HG02943 (cell line): ENCODE results near the gene NRARP.
A peak's percentile ranks its signal among the peaks of the same experiment; 100 is the strongest.

Source experiments
- ATAC-seq: cut with Tn5 transposase; IDR thresholded peaks from one replicate; pipeline ENCODE4 v1.9.1; 2021; ENCODE audit warnings: mild to moderate bottlenecking, low read depth, moderate library complexity; ENCODE audit not compliant: unreplicated experiment

Gene NRARP

DNA sequence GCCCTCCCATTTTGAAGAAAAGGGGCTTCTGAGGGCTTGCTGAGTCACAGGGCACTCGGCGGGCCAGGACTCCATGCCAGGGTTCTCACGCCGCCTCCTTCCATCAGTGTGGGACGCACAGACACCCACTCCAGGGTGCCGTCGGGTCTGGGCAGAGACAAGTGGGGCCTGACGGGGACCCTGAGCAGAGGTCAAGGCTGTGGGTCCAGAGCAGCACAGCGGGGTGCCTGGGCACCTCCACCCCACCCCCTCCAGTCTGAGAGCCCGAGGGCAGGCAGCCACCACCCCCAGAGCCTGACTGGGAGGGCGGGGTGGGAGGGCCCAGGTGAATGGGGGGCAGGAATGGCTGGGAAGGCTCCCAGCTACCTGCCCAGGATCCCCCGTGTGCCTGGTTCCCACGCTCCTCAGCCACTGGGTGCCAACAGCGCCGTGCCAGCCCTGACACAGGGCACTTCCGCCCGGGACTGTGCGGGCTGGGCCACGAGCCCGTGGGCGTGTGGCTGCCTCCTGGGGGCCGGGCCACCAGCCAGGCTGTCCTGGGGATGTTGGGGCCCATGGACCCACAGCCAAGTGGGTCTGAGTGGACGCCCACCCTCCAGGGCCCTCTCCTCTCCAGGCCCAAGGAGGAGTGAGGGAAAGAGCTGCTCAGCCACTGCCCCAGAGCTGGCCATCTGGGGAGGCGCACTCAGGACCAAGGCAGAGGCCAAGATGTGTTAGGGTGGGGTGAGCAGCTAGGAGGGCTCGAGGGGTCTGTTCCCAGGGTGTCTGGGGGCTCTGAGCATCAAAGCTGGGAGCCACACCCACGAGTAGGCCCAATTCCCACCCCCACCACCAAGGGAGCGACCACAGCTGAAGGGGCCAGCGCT is 10.1 kb upstream of the NRARP start:
- no peak for ATAC-seq

DNA sequence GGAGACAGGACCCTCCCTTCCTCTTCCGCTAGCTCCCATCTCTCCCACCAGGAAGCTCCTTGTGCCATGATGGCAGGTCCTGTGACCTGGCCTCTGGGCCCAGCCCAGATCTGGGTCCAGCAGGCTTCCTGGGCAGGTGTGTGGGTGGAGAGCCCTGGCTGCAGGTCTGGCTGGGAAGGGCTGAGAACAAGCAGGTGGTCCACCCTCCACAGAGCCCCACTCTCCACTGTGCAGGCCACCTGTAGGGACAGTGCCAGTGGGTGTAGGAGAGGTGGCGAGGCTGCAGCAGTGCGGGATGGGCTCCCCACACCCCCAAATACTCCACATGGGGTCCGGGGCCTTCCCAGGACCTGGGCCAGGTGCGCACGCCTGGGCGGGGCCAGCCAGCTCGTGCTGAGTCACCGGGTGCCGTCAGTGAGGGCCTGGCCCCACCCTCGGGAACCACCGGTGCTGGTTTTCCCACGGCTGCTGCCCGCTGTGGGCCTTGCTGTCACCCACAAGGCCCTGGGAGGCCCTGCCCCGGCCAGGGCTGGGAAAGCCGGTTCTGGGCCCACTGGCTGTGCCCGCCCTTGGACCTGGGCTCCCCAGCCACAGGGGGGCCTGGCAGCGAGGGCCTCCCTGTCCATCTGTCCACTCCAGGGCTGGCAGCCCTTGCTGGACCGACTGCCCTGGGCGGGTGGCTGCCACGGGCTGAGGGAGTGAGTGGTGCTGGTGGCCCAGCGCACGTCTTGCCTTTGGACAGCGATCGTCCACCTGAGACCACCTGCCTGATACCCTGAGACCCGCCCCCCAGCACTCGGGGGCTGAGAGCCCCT is 9.3 kb upstream of the NRARP start:
- ATAC-seq = no peak

DNA sequence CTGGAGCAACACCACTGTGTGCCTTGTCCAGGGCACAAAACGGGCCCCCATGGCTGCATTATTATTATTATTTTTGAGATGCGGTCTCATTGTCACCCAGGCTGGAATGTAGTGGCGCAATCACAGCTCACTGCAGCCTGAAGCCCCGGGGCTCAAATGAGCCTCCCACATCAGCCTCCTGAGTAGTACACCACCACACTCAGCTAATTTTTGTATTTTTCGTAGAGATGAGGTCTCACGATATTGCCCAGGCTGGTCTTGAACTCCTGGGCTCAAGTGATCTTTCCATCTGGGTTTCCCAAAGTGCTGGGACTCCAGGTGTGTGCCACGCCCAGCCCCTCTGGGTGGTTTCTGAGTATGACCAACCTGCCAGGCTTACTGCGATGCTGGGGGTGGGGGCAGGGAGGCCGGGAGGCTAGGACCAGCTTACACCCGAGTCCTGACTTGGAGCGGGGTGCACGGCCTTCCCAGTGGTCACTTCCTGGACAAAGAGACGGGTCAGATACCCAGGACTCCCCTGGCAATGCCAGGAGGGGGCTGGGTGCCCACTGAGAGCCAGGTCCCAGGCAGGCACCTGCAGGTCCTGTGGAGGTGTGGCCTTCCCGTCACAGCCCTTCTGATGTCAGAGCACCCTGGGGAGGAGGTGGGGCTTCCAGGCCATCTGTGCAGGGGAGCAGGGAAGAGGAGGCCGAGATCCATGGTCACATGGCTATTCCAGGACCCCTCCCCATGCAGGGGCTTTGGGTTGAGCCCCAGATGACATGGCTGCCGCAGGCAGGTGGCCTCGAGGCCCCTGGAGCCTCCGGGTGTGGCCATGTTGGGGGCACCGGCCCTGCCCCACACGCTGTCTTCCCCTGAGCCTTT is 8.3 kb upstream of the NRARP start:
- ATAC-seq = no peak

DNA sequence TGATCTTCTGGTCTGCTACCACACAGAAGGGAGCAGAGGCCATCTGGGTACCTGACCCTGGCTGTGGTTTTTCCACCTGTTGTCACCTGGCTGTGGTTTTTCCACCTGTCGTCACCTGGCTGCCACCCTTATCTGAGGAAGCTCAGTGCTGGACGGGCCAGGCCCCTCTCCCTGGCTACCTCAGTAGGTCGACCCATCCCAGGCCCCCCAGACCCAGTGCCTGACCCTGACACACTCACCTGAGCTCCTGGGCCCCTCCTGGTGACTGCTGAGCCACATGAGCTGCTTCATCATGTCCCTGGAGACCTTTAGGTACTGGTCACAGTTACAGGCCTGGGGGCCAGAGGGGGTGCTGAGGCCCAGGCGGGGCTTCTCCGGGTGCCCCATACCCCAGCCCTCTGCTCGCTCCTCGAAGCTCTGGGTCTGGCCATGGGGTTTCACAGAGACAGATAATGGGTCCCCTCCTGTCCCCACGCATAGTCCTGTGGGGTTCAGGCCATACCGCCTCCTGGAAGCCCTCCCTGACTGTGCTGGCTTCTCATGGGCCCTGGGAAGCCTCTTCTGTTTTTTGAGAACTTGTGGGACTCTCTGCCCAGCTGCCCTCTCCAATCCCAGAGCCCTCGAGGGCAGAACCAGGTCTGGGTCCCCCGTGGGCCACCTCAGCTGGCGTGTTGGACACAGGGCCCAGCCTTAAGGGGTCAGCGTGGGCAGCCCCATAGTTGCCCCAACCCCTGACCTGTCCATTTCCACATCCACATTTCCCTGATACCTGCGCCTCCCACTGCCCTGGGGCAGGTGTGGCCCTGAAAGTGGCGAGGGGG is 7.5 kb upstream of the NRARP start:
- ATAC-seq = no peak

DNA sequence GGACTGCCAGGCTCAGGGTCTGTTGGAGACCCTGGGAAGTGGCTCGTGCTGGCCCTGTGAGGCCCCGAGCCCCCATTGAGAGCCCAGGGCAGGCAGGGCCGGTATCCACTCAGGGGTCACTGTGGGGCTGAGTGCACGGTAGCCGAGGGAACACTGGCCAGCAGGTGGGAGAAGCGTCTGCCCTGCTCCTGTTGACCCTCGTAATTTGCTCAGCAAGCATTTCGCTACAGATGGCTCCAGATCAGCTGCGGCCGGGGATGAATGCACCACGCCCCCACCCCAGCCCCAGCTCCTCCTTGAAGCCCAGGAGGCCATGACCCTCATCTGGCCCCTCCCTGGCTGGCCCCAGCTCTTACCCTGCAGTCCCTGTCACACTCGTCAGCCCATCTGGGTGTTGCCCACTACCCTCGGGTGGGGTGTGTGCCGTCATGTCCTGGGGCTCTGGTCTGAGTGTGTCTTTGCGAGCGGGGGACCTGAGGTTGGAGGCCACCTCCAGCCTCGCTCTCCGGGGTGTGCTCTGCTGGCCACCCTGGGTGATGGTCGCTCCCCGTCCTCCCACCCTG is 6.1 kb upstream of the NRARP start:
- ATAC-seq = no peak

DNA sequence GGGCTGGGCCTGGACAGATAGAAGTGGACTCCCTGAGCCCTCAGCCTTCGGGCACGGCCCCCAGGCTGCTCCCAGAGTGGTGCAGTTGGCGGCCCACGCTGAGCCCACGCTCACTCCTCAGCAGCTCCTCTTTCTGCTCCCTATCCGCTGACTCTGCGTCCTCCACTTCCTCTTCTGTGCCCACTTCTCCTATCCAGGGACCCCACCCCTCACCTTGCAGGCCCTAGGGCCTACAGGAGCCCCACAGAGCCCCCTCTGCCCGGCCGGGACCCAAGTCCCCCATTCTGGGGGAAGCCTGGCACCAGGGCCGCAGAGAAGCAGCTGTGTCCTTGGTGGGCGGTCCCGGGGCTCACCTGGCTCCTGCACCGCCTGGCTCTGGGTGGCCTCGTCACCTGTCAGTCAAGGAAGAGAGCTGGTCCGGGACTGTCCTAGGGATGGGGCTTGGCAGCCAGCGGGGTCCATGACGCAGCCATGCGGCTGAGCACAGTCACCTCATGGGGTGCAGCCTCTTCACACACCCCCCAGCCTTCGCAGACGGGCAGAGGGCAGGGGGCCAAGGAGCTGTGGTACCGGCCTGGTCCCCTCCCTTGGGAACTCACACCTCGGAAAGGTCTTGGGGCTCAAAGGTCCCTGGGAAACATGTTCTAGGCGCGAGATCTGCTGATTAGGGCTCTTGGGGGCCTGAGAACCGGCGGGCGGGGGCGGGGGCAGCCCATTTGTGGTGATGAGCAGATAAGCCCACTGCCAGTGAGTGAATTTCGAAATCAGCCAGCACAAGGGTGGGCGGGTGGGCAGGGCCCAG is 5.4 kb upstream of the NRARP start:
- ATAC-seq = no peak

DNA sequence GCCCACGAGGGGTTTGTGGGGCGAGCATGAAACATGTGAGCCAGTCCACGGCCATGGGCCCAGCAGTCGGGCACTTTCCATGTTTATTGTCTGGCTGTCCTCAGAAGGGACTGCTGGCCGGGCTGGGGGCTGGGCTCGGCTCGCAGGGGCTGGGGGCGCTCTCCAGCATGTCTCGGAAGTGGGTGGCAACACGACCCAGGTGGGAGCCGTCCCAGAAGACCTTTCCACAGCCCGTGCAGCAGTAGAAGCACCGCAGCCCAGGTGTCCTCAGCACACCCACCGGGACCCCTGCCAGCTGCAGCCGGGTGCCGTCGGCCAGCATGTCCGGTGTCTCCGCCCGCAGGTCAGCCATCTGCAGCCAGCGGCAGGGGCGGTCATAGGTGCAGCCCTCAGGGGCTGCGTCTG is 4.8 kb upstream of the NRARP start:
- no peak for ATAC-seq

DNA sequence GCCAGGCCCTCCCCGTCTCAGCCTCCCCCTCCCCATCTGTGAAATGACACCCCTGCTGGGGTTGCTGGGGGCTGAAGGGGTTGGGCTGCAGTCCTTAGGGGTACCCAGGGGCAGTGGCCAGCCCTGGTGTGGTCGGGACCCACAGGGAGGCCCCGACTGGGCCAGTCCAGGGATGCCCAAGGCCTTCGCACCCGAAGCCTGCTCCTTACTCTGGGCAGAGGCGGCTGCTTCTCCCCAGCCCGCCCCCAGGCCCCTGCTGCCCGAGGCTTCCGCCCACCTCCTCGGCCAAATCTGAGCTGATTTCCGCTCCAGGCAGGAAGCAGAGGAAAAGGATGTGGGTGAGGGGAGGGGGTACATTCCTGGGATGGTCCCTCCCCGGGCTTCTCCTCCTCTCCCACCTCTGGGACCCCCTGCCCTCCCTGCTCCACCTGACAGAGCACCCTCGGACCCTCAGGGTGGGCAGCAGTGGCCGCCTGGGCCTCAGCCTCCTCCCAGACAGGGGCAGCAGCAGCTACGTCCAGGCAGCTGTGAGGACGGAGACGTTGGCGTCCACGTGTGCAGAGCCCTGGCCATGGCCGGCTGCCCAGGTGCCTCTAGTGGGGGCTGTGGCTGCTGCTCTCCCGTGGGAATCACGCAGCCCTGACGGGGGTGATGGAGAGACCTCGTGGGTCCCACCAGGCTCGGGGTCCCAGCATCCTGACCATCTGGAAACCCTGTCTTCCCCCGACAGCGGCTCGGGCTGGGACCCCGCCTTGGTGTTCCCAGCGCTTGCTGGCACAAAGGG is 4.2 kb upstream of the NRARP start:
- no peak for ATAC-seq

DNA sequence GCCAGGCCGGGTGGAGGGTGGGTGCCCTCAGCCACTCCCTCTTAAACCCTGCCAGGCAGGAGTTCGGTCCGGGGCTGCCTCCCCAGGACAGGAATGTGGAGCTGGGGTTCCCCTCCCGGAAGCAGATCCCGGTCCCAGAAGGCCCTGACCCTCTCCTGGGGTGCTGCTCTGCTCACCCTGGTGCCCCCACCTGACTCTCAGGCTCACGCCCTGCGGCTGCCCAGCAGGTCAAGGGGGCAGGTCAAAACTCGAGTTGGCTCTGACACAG is 3.7 kb upstream of the NRARP start:
- ATAC-seq = no peak

DNA sequence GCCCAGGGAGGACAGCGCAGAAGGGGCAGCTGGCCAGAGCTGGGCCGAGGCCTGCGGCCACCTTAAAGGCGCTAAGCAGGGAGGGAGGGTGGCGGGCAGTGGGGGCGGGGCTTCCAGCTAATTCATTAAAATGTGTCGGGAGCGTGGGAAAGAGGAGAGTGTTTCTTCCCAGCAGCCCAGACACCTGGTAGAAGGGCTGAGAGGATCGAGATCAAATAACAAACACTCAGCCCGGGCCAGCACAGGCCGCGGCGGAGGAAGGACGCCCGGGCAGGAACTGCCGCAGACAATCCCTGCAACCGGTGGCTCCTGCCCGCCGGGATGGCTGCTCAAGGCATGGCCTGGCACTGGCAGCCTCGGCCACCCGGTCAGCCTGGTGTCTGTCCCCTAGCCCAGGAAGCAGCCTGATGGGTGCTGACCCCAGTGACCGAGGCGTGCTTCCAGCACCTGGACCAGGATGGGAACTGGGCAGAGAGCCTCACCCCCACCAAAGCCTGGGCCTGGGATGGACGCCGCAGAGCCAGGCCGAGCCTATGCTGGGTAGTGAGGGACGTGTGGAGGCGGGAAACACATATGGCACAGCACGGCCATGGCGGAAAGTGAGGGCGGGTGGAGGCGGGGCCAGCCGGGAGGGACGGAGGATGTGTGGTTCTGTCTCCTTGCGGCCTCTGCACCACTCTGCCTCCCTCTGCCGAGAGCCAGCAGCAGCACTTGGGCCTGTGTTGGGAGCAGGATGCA is 3.2 kb upstream of the NRARP start:
- no peak for ATAC-seq

DNA sequence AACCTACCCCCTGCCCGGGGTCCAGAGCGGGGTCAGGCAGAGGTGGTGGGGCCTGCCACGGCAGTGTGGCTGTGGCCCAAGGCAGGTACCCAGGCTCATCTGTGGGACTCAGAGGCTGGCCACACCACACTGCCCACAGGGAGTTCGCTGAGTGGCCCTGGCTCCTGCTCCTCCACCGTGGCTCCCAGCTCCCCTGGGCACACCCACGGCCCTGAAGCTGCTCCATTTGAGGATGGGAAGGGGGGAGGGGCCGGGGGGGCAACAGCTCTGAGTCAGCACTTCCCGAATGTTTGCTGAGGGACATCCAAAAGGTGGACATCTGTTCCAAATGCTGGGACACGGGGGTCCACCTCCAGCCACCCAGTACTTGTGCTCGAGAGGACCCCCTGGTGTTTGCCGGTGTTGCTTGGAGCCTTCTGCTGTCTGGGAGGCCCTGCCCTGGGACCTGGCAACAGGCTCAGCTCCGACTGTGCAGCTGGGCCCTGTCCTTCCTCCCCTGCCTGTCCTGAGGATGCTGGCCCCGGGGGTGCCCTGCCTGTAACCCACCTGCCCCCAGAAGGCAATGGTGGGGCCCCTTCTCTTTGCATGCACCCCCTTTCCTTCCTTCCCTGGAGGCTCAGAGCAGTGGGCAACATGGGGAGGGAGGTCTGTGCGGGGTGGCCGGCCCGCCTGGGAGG is 2.5 kb upstream of the NRARP start:
- ATAC-seq = no peak

DNA sequence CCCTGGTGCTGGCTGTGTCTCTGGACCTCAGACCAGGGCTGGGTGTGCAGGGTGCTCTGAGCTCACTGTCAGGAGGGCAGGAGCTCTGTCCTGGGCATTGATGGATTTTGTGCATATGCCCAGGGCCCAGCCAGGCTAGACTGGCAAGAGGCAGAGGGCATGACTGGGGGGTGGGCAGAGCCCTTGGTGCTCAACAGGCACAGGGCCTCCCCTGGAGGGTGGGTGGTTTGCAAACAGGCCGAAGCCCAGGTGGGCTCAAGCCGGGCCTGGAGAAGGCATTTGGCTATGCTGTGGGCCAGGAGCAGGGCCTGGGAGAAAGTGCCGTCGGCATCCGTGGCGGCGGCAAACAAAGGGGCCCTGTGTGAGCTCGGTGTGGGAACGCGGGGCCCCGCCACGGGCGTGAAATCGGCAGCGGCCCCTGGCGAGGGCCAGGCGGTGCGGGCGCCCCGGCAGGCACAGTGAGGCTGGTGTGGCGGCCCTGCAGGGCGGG is 1.9 kb upstream of the NRARP start:
- no peak for ATAC-seq

DNA sequence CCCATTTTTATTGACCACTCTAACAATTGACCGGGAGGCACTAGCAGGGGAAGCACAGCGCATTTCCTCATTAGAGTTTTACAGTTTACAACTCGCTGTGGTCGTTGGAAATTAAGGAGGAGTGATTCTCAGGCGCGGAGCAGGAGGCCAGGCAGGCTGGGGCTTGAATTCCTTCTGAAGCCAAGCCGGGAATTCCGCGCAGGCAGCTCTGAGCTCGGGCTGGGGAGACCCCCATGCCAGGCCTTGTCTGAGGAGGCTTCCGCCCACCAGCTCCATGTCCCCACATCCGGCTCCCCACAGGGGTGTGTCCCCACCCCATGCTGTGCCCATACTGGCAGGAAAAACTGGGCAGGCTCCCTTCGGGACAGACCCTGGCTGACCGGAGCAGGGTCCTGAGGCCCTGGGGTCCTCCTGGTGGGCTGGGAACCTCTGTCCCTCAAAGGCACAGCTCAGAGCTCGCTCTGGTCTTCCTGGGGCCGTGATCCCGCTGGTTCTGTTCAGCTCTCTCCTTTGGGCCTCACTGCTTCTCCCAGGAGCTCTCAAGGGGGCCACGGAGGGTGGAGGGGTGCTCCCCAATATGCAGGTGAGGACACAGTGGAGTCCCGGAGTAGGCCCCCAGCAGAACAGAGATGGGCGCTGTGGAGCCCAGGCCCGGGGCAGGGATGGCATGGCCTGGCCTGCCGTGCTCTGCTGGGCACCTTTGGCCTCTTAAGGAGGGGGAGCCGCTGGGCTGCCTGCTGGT is 1.3 kb upstream of the NRARP start:
- ATAC-seq = no peak

DNA sequence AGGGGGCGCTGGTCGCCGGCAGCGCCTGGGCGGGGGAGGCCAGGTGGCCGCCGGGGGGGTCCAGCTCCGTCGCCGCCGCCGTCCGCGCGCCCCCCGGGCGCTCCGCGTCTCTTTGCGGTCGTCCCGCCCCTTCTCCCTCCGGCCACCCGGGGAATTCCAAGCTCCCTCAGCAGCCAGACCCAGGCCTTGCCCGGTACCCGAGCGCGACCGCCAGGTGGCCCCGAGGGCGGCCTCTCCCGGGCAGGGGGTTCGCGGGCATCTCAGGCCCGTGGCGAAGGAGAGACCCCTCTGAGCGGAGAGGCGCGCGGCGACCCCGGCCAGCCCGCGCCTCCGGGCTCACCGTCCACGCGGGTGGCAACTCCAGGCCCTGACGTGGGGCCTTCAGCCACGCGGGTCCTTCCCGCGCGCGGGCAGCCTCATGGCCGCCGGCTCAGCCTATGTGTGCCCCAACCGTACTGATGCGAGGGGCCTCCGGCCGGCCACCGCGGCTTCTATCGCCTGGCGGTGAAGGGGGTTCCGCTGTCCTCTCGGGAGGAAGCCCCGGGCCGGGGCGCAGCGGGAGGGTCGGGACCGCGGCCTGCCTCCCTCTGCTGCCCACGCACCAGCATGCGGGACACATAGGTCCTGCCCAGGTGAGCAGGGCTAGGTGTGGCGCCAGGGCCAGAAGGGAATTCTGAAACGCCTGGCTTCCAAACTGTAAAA is 529 bp upstream of the NRARP start:
- peak; percentile 42 for ATAC-seq

DNA sequence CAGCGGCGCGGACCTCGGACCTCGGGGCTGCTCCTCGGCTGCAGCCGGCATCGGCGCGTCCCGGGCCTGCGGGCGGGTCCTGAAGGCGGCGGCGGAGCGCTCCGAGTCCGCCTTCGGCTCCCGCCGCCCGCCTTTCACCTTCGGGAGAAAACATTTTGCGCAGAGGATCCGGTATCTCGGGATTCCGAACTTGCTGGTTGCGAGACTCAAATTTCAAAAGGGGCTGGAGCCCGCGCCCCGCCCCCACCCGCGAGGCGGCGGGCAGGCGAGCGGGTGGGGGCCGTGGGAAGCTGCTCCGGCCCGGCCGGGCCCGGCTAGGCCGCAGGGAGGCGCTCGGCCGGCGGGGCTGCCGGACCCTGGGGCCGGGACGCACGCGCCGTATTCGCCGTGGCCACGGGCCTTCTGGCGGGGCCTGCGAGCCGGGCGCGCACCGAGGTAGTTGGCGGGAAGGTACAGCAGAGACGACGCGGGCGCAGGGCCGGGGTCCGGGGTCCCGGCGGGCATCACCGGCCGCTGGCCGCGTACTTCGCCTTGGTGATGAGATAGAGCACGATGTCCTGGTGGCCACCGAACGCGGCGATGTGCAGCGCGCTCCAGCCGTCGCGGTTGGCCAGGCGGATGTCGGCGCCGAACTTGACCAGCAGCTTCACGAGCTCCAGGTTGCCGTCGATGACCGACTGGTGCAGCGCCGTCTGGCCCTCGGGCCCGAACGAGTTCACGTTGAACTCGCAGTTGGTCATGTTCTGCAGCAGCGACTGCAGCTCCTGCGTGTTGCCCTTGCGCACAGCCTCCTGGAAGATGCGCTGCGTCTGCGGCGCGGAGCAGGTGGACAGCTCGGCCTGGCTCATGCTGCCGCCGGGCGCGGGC is 757 bp downstream of the NRARP start:
- ATAC-seq = peak; percentile 4
